A549 treated with RU486 at 1 μM for 4 hours (cell line): ENCODE data around the gene DYNLRB1. TPM values are rescaled to one million over a fixed set of nuclear protein-coding genes. Genes with fewer than 3 reads are reported as not detected.

ENCODE experiments used
- total RNA-seq: library from RNA; stranded (reverse); fragments of 200-300 nt; extraction: Qiagen RNA extraction; gene quantifications from 5 replicates; pipeline ENCODE4 v1.2.3, GENCODE V29; 2022; ENCODE audit warnings: low read depth

The DYNLRB1 gene
- total RNA-seq = 221 to 257 TPM (median 231 TPM) in 5 replicates

DNA sequence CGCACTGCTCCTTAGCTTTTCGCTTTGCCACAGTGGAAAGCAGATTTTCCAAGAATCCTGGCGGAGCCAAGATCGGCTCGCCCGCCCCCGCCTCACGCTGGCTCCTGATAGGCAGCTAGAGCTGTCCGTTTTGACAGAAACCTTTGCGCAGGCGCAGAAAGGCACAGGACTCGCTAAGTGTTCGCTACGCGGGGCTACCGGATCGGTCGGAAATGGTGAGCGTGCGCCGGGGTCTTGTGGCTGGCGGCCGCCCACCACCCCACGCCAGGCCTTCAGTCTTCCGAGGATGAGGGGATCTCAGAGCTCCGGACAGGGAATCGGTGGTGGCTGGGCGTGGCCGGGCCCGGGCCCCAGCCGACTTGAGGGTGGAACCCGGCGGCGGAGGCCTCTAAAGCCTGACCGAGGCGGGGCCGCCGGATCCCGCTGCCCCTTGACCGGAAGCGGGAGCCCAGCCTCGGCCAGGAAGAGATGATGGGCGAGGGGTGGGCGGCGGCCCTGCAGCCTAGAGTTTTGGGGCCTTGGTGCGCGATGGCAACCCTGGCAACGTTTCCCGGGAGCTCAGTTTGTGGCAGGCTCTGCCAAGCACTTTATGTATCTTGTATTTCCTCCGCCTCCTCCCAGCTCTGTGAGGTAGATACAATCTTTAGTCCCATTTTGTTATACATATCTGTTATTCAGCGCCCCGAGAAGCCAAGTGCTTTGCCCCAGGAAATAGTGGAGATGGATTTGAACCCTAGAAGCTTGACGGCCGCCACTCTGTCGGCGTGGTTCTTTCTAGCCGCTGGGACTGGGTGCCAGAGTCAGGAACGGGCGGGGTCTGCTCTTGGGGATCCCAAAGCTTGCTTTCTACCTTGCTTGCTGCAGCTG, at the start of gene DYNLRB1:
Gene DYNLRB1 (plus strand): TSS at position 176 of the 867 bp plus-strand sequence. CDS start 37 bp downstream, at position 213.

DNA sequence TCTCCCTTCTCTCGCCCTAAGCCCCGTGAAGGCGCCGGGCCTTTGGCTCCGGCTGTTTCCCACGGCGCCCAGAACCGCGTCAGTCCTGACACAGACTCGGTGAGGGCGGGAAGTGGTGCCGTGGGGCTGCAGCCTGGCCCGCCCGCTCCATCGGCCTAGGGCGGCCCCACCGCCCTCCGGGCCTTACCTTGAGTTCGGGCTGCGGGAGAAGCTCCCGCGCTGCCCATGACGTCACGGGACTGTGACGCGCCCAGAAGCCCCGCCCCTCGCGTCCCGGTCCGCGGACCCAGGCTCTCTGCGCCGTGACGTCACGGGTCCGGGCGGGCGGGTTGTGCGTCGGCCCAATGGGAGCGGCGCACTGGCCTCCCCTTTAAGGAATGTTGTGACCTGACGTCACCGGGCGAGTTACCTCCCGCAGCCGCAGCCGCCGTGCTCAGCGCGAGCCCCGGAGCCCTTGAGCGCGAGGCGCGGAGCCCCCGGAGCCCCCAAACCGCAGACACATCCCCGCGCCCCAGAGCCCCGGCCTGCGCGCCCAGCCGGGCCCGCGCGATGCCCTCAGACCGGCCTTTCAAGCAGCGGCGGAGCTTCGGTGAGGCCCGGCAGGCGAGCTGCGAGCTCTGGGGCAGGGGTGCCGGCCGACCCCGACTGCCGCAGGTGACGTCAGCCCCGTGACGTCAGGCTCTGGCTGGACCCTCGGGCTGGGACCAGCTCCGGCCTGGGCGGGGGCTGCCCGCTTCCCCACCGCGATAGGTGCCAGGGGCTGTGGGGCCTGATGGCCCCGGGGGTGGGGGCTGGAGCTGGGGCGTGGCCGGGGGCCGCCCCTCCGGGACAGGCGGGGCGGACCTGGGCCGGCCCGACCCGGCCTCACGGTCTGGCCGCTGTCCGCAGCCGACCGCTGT, 42.3 kb downstream of the DYNLRB1 start, which contains the start of gene MAP1LC3A:
Gene MAP1LC3A (plus strand): TSS at position 399 of the 899 bp plus-strand sequence. CDS start 151 bp downstream, at position 550.

Other genes with a start within 250 kb of the DYNLRB1 start
- 300 to 337 TPM (median 324 TPM) in 5 replicates for gene AHCY, start 213.1 kb upstream of the DYNLRB1 start, total RNA-seq
- gene ITCH, start 153.1 kb upstream of the DYNLRB1 start, total RNA-seq = 19.5 to 35.8 TPM (median 32.0 TPM) in 5 replicates
- 17.7 to 33.0 TPM (median 27.7 TPM) in 5 replicates for gene MAP1LC3A, start 42.3 kb downstream of the DYNLRB1 start, total RNA-seq
- gene PIGU, start 160.7 kb downstream of the DYNLRB1 start, total RNA-seq = 22.5 to 31.4 TPM (median 27.6 TPM) in 5 replicates
- gene TP53INP2, start 187.9 kb downstream of the DYNLRB1 start, total RNA-seq = 6.5 to 8.7 TPM (median 8.1 TPM) in 5 replicates